Measurements from ENCODE around the gene UBE2E2.

GRCh38 chr3:23490459-23490858, 287.3 kb downstream of the UBE2E2 start:
- TF ChIP-seq GATA2 (IDR thresholded peaks at IDR 0.05; ENCODE audit: low read depth, low read length) (no peak), GATA3 (IDR thresholded peaks at IDR 0.05; ENCODE audit: low read depth, low read length) (no peak)

Data from SH-SY5Y (cell line).